D341Med (cell line): Measurements from ENCODE around the gene PNMA8C.
"Not testable (repeated sequence)": the region's sequence is repeated elsewhere in the genome, so short reads cannot be mapped to it uniquely, and the experiment has no call there.

ENCODE experiments used
- DNase-seq: peaks from one replicate; pipeline ENCODE4 v3.0.0; 2012; ENCODE audit warnings: low spot score

The PNMA8C gene

DNA sequence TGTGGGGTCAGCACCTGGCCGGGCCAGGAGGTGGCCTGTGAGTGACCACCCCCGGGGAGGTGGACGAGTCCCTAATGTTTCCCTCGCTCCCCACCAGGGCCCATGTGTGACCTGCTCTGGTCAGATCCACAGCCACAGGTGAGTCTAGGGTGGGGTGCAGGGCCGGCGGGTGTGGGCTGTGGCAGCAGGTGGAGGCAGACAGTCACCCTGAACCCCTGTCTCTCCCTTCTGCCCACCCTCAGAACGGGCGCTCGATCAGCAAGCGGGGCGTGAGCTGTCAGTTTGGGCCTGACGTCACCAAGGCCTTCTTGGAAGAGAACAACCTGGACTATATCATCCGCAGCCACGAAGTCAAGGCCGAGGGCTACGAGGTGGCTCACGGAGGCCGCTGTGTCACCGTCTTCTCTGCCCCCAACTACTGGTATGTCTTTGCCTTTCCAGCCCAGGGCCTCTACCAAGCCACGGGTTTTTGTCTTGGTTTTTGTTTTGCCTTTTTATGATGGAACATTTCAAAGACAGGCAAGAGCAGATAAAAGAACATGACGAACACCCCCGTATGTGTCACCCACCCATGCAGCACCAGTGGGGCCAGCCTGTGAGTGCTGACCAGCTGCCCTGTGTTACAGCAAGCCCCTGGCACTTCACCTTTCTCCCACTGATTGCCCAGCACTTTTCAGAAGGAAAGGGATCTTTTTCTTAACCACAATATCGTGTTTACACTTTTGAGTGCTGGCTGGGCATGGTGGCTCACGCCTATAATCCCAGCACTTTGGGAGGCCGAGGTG lies 40.2 kb downstream of the PNMA8C start:
- no peak for DNase-seq

DNA sequence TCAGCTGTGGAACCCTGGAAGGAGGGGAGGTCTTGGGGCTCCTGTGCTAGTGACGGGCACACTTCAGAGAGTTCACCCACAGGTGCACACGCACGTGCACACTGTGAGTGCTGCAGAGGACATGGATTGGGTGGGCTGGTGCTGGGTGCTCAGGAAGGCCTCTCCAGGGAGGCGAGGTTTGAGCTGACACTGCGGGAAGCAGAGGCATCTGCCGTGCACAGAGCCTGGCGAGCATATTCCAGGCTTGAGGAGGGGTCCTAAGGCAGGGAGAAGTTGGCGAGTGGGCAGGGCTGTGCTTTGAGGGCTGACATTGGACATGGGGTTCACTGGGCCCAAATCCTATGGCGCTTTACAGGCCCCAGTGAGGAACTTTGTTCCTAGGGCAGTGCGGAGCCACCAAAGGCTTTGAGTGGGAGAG lies 41.0 kb downstream of the PNMA8C start:
- DNase-seq = no peak

DNA sequence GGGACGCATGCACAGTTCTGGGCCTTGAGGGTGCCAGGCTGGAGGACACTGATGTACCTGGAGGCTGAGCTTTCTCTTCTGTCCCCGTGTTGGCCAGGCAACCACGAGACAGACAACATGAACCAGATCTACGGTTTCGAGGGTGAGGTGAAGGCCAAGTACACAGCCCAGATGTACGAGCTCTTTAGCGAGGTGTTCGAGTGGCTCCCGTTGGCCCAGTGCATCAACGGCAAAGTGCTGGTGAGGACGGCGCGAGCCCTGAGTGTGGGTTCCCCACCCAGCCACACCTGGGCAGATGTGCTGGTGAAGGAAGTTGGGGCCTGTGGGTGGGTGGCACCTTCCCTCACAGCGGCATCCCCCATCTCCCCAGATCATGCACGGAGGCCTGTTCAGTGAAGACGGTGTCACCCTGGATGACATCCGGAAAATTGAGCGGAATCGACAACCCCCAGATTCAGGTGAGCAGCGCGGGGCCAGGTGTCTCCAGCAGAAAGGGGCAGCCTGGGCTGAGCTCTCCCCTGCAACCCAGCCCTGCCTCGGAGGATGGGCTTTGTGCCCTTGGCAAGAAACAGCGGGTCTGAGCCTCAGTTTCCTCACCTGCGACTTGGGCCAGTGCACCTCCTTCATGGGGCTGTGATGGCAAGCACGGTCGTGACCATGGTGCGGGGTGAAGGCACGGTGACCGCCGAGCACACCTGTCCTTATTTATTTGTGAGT lies 41.6 kb downstream of the PNMA8C start:
- DNase-seq = no peak

DNA sequence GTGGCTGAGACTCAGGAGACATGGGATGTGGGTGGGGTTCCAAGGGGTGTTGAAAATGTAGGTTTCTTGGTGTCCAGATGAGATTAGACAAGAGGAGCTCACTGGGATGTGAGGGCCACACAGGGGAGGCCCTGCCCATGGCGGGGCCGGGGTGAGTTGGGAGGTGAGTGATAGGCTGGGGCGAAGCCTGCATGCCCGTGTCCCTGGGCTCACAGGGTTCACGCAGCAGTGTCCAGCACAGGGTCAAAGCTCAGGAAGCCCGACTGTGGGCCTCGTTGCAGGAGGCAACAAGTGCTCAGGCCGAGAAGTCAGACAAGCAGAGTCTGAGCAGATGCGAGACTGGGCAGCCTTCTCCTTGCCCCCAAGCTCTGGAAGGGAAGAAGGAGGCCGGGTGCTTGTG lies 42.6 kb downstream of the PNMA8C start:
- no peak for DNase-seq

DNA sequence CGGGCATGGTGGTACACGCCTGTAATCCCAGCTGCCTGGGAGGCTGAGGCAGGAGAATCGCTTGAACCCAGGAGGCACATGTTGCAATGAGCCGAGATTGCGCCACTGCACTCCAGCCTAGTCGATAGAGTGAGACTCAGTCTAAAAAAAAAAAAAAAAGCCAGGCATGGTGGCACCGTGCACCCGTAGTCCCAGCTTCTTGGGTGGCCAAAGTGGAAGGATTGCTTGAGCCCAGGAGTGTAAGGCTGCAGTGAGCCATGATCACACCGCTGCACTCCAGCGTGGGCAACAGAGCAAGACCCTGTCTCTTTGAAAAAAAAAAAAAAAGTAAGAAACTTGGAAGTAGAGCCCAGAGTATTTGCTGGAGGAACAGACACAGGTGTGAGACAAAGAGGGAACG lies 43.1 kb downstream of the PNMA8C start:
- no peak for DNase-seq

DNA sequence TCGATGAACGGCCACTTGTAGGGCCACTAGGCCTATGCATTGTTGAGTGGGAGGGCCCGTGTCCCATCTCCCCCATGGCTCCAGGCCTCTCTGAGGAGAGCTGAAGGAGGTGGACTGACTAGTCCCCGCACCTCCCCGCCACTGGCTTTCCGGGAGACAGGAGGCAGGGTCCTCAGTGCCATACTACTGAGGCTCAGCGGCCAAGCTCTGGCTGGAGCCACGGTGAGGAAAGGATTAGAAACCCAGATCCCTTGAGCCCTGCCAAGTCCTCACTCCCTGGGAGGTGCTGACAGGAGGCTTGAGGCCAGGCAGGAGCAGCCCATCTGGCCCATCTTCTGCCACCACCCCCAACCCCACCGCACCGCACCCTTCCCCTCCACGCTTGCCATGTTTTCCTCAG lies 44.3 kb downstream of the PNMA8C start:
- DNase-seq = peak; percentile 83

DNA sequence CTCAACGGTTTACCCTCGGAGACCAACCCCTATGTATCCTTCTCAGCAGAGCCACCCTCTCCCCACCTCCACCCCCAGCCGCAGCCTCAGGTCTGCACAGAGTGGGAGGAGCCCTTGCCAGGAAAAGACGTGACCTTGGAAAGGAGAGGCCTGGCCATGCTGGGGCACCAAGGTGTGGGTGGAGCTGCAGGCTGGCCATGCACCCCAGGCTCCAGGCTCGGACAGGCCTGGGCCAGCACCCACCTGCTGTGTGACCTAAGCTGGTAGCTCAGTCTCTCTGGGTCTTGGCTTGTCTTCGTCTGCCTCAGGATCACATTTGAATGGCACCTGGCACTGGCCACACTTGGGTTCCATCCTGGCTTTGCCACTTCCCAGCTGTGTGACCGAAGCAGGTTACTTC lies 44.9 kb downstream of the PNMA8C start:
- peak; percentile 20 for DNase-seq

DNA sequence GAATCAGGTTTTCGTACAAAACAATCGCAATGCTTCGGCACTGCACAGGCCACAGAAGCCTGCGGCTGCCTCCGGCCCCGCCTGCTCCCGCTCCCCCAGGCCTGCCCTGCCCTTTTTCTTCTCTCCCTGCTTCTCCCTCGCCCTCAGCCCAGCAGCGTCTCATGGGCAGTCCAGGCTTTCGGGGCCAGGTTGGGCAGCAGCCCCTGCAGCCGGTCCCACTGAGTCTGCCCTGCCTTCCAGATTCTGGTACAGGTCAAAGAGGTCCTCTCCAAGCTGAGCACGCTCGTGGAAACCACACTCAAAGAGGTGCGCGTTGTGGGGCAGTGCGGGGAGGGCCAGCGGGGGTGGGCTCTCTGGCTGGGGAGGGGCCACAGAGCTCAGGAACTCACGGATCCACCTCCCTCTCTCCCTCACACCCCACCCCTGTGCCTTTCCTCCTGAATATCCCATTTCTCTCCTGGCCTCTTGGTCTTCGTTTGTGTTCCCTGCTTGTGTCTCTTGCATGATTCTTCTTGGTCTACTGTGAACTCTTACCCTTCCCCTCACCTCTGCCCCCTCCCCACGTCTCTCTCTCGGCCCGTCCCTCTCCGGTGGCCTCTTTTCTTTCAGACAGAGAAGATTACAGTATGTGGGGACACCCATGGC lies 45.4 kb downstream of the PNMA8C start:
- no peak for DNase-seq

DNA sequence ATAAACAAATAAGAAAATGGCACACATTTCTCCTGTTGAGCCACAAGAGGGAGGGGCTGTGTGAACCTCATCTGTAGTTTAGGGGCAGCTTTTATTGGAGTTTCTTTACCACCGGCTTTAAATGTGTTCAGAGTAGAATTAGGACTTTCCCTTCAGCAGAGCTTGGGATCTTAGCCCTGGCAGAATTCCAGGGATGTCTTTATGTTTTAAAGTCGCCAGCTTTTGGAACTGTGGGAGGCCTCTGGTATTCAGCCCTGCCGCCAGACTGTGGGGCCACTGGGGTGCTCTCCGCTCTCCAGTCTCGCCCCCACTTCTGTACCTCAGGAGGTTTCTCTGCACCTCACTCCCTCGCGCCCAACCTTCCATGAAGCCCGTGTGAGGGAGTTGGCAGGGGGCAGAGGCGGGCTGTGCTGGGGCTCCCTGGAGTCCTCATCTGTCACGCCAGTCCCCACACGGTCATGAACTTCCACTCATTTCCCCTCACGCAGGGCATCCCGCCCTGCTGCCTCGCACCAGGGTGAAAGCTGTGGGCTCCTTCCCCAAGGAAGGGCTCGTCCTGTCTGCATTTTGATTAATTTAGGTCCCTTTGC lies 46.9 kb downstream of the PNMA8C start:
- DNase-seq = no peak

DNA sequence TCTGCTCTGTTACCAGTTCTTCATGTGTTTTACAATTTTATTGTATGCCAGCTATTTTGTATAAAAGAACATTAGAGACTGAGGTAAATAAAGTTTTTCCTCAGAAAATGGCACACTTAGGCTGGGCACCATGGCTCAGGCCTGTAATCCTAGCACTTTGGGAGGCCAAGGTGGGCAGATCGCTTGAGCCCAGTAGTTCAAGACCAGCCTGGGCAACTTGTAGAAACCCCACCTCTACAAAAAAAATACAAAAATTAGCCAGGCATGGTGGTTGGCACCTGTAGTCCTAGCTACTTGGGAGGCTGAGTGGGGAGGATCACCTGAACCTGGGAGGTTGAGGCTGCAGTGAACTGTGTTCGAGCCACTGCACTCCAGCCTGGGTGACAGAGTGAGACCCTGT lies 47.4 kb downstream of the PNMA8C start:
- no peak for DNase-seq

DNA sequence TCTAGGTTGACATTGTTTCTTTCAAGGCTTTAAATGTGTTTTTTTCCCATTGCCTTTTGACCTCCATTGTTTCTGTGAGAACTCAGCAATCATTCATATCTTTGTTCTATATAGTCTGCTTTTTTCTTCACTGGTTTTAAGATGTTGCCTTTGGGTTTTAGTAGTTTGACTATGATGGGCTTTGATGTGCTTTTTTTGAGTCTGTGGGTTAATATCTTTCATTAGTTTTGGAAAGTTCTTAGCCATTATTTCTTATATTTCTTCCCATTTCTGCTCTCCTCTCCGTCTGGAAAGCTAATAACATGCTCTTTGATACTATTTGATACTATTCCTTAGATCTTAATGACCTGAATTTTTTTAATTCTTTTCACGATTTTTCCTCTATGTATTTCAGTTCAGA lies 48.0 kb downstream of the PNMA8C start:
- no peak for DNase-seq

DNA sequence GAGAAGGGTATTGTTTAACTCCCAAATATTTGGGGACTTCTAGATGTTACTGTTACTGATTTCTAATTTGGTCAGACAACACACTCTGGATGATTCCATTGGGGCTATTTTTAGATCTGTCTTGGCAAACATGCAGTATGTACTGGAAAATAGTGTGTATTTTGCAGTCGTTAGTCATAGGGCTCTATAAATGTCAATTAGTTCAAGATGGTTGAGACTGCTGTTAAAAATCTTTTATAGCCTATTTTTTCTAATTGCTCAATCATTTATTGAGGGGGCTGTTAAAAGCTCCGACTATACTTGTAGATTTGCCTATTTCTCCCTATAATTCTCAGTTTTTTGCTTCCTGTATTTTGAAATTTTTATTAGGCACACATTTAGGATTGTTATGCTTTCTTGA lies 50.5 kb downstream of the PNMA8C start:
- DNase-seq = no peak

DNA sequence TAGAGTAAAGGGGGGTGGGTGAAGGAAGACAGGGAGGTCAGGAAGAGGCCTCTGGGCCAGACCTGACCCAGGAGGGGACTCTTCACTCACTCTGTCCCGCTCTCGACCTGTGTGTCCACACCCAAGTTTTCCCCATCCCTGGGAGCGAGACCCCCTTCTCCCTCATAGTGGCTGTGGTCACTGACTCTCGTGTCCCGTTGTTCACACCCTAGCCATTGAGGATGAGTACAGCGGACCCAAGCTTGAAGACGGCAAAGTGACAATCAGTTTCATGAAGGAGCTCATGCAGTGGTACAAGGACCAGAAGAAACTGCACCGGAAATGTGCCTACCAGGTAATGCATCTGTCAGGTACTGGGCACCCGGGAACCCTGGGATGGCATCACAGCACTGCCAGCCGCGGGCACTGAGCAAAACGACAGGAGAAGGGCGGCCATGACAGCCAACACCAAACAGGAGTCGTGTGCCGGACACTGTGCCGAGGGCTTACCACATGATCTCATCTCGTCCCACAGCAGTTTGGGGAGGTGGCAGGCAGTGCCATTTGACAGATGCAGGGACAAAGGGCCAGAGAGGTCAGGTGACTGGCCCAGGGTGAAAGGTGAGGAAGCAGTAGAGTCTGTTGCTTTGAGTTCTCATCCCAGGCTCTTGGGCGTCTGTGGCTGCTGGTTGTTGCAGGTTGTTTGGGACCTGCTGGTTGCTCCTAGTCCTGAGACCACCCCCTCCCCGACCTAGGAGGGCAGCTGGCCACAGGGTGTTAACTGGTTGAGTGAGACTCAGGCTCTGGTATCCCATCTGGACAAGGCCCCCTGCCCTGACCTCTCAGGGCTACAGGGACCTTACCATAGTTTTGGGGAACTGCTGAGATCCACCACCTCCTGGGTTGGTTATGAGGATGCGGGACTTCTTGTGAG lies 52.2 kb downstream of the PNMA8C start:
- no peak for DNase-seq

DNA sequence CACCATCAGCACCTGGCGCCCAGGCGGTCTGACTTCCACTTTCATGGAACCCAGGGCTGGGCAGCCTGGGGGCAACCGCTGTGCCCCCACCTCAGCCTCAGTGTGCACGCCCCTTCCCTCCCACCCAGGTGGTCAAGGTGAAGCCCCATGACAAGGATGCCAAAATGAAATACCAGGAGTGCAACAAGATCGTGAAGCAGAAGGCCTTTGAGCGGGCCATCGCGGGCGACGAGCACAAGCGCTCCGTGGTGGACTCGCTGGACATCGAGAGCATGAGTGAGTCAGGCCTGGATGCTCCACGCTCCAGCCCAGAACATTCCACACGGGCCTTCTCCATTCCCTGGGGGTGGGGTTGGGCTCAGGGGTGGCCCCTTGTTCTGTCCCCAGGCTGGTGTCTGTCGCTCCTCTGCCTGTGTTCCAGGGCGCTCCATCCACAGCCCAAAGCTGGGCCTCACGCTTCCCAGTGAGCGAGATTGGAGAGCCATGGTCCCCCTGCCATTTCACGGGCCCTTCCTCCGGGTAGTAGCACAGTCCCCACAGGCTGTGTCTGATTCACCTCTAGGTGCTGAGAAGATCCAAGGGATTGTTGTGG lies 53.2 kb downstream of the PNMA8C start:
- DNase-seq = not testable (repeated sequence)
